NCI-H510A treated with DMSO at 0.1 percent for 48 hours (cell line): ENCODE data around the gene ASCC3.

Source experiments
- DNase-seq: peaks from one replicate; lab custom pipeline; 2025; lab: John Stamatoyannopoulos, UW

The ASCC3 gene

GRCh38 chr6:100724696-100725095 lies 156.4 kb downstream of the ASCC3 start:
- no peak for DNase-seq

GRCh38 chr6:100724222-100724621 lies 156.9 kb downstream of the ASCC3 start:
- DNase-seq, result no peak

GRCh38 chr6:100721256-100721655 lies 159.9 kb downstream of the ASCC3 start:
- no peak for DNase-seq

GRCh38 chr6:100719883-100720682 lies 161.0 kb downstream of the ASCC3 start:
- DNase-seq, result no peak

- DNase-seq, result no peak
Measured at GRCh38 chr6:100712997-100713396, 168.1 kb downstream of the ASCC3 start.

- DNase-seq, result no peak
Measured at GRCh38 chr6:100706491-100706890, 174.6 kb downstream of the ASCC3 start.

- no peak for DNase-seq
Measured at GRCh38 chr6:100704961-100705360, 176.2 kb downstream of the ASCC3 start.

GRCh38 chr6:100701728-100702127 lies 179.4 kb downstream of the ASCC3 start:
- DNase-seq, result no peak

GRCh38 chr6:100700009-100700408 lies 181.1 kb downstream of the ASCC3 start:
- DNase-seq, result no peak

- no peak for DNase-seq
Measured at GRCh38 chr6:100695445-100695844, 185.7 kb downstream of the ASCC3 start.

GRCh38 chr6:100693249-100693927 lies 187.7 kb downstream of the ASCC3 start:
- no peak for DNase-seq

- no peak for DNase-seq
Measured at GRCh38 chr6:100691972-100692371, 189.2 kb downstream of the ASCC3 start.

- DNase-seq, result no peak
Measured at GRCh38 chr6:100686216-100686615, 194.9 kb downstream of the ASCC3 start.

- no peak for DNase-seq
Measured at GRCh38 chr6:100685747-100686146, 195.4 kb downstream of the ASCC3 start.

GRCh38 chr6:100680163-100680562 lies 201.0 kb downstream of the ASCC3 start:
- DNase-seq, result no peak

- DNase-seq, result no peak
Measured at GRCh38 chr6:100678027-100678426, 203.1 kb downstream of the ASCC3 start.

- DNase-seq, result no peak
Measured at GRCh38 chr6:100677240-100677639, 203.9 kb downstream of the ASCC3 start.

- no peak for DNase-seq
Measured at GRCh38 chr6:100673641-100674040, 207.5 kb downstream of the ASCC3 start.

GRCh38 chr6:100671740-100672139 lies 209.4 kb downstream of the ASCC3 start:
- no peak for DNase-seq

GRCh38 chr6:100670056-100670455 lies 211.1 kb downstream of the ASCC3 start:
- DNase-seq, result no peak

GRCh38 chr6:100665041-100665380 lies 216.1 kb downstream of the ASCC3 start:
- DNase-seq, result no peak

- DNase-seq, result peak; percentile 3
Measured at GRCh38 chr6:100664274-100665040, 216.7 kb downstream of the ASCC3 start.
